RPMI8226 (cell line): Measurements from ENCODE around the gene BPIFB3.

Experiments
- DNase-seq: peaks from one replicate; pipeline ENCODE4 v3.0.0-alpha.2; 2015

Gene BPIFB3

GRCh38 chr20:33063271-33063670, 9.6 kb downstream of the BPIFB3 start:
- no peak for DNase-seq

GRCh38 chr20:33064572-33065287, 11.0 kb downstream of the BPIFB3 start:
- DNase-seq: no peak

DNA sequence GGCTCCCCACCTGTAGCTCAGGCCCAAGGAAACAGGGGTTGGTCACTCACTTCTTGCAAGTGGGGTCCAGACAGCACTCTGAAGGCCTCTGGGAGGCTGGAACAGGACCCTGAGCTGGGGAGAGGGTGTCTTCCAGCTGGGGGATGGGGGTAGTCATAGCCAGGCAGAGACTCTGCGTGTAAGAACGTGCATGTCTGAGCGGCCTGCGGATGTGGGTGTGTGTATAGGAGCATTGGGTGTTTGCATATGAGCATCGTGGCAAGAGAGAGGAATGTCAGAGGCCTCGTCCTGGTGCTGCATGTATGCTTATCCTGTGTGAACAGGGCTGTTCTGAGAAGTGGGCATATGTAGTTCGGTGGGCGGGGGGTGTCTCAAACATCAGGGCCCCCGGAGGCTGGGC, 12.1 kb downstream of the BPIFB3 start:
- DNase-seq: no peak

DNA sequence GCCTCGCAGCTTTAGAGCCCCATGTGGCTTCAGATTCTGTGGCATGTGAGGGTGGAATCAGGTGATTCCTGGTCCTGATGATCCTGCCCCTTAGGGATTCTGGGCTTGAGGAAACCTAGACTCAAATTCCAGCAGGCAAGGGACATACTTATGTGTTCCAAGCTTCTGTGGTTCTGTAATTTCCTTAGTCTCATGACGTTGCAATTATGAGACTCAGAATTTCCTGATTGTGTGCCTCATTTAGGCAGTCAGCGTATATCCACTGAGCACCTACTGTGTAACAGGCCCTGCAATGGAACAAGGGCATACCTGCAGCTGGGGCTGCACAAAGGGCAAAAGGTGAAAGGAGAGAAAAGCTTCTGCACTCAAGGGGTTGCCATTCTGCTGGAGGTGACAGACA, 14.1 kb downstream of the BPIFB3 start:
- DNase-seq: no peak

DNA sequence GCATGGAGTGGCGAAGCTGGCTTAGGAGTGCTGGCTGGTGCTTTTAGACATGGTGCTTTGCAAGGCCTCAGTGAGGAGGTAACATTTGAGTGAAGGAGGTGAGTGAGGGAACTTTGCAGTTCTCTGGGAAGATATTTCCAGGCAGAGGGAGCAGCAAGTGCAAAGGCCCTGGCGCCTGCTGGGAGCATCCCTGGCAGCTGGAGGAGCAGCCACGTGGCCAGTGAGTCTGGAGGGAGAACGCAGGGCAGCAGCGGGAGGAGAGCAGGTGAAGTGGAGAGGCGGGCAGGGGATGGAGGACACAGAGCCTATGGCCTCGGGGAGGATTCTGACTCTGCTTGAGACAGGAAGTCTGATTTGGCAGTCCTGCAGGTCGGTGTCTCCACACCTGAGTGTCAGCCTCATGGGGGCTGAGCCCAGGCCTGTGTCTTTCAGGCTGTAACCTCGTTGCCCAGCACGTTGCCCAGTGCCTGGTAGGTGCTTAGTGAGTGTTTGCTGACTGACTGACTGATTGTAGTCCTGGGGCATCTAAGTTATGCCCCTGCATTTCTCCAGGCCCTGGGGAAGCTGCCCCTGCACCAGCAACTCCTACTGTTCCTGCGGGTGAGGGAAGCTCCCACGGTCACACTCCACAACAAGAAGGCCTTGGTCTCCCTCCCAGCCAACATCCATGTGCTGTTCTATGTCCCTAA, 14.7 kb downstream of the BPIFB3 start:
- no peak for DNase-seq

DNA sequence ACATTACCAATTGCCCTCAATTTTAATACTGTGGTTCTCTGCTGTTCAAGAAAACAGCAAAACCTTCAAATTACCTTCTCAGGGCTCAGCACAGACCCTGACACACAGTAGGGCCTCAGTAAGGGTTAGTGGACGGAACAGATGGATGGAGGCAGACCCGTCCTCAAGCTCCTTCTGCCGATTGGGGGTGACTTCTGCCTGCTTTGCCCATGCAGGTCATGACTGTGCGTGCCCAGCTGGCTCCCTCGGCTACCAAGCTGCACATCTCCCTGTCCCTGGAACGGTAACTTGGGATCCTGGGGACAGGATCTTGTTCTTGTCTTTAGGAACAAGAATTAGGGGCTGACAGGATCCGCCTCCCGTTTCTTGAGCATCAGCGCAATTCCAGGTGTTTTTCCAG, 16.0 kb downstream of the BPIFB3 start:
- no peak for DNase-seq

DNA sequence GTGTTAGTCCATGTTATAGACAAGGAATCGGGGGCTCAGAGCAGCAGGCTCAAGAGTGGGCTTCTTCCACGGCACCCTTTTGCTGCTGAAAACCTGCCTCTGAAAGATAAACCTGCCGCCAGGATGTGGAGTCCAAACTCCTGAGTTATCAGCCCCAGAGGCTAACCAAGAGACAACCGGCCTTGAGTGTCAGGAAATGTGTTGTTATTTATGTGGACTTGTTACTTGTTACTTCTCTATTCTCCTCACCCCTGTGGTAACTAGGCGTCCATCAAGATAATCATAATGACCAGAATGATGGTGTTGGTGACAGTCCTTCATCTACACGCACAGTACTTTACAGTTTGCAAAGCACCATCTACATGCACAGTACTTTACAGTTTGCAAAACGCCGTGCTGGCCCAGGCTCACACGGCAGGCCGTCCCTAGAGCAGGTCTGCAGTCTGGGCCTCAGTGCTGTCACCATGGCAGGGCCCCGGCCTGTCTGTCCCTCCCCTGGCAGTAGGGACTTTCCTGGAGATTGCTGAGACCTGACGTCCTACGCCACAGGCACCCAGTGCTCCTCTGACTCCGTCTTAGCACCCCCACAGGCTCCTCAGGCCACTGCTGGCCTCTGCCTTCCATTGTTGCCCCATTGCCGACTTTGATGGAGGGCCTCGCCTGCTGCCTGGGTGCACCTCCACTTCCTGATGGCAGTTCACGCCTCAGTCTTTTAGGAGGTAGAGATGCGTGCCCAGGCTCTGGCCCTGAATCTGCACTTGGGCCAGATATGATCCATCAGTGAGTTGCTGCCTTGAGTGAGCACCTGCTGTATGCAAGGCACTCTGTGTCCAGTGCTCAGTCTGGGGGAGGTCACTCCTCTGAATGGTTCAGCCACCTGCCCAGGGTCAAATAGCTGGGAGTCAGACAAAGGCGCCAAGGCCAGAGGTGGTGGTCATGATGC, 16.7 kb downstream of the BPIFB3 start:
- no peak for DNase-seq

DNA sequence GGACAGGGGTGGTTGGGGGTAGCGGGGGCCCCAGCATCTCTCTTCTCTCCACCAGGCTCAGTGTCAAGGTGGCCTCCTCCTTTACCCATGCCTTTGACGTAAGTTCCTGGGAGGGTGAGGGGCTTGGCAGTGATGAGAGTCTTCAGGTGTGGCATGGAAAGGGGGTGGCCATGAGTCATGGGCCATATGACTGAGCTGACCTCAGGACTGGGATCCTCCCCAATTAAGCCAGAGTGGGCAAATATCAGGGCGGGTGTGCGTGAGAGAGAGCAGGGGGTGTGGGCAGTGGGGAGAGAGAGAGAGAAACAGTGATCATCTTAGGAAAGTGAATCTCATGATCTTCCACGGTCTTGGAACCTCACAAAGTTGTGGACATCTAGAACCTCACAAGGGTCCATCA, 17.5 kb downstream of the BPIFB3 start:
- DNase-seq: no peak

DNA sequence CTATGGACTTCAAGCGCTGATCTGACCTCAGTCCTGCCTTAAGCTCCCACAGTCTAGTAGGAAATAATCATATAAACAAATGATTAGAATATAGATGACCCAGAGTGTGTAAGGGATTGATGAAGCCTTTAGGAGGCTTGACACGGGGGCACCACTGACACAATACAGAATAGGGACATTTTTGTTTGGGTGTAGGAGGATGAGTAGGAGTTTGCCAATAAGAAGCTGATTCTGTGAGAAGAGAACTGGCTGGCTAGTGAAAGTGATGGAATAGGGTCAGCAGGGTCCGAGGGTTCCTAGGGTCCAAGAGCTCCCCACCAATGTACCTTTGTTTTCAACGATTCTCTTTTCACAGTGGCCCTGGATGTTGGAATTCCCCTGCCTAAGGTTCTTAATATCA, 18.7 kb downstream of the BPIFB3 start:
- no peak for DNase-seq

DNA sequence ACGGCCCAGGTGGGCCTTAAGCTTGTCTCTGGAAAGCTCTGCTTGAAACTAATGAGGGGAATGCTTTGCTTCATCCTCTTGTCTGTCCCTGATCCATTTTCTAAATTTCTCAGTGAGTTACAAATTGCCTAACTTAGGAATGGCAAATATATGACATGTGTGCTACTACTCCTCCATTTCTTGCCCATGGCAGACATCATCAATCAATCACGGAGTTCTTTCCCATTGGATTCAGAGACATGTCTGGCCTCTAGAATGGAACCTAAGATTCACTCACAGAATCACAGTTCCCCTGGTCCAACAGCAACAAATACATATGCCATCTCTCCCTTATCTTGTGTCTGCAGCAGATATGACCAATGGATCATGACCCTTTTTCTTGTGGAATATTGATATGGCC, 19.1 kb downstream of the BPIFB3 start:
- DNase-seq: no peak

DNA sequence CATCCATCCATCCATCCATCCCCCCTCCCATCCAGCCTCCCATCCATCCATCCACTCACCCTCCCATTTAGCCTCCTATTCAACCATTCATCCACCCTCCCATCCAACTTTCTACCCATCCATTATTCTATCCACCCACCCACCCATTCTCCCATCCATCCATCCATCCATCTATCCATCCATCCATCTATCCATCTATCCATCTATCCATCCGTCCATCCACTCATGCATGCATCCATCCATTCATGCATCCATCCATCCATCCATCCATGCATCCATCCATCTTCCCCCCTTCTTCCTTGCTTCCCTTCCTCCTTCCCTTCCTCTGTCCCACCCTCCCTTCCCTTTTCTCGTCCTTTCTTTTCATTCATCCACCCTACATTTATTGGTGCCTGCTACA, 21.0 kb downstream of the BPIFB3 start:
- no peak for DNase-seq

DNA sequence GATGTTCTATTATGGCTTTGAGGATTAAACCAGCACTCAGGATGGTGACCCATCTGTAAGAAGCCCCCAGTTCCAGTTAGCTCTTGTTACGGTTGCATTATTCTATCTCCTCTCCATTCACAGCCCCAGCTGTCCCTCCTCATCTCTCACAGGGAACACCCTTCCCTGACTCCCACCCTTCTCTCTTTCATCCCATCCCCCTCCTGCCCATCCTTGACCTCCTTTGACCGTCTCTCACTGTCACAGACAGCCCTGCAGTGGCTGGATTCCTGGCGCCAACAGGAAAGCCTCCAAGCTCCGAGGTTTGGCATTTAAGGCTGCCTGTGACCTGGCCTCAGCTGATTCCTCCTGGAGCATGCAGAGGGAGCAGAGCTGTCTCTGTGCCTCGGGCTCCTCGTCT, 21.6 kb downstream of the BPIFB3 start:
- DNase-seq: no peak

DNA sequence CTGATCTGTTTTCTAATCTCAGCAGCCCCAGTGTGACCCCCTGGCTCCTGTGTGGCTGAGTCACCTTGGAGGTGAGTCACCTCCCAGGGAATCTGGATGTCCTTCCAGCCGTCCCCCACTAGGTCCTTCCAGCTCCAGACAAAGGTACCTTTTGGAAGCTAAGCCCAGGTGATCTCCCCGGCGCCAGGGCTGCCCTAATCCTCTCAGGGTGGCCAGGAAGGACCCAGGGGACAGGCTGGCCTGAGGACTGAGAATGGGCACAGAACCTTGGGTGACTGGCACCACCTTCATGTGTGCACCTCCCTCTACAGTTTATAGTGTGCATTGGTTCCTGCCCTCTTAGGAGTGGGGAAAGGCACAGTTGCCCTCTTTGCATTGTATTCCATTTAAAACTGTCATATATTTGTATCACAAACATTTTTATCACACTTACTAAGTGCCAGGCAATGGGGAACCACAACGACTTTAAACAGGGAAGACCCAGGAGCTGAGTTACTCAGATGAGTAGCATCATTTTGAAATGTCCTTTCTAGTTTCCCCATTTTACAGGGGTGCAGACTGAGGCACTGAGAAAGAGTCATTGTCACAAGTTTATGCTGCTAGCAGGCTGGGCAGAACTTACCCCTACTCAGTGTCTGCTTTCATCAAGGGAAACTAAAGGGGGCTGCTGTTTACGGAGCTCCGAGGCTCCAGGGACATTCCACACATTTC, 23.1 kb downstream of the BPIFB3 start:
- DNase-seq: peak; percentile 28

GRCh38 chr20:33079259-33079658, 25.6 kb downstream of the BPIFB3 start, which contains the start of gene BPIFB4:
TSS of gene BPIFB4 (plus strand) at chr20:33079643. CDS start at chr20:33081527, 1,884 bp downstream.
- DNase-seq: peak; percentile 7

- DNase-seq: no peak
These were observed 27.9 kb downstream of the BPIFB3 start for GRCh38 chr20:33081411-33082154.

GRCh38 chr20:33082546-33082945, 28.8 kb downstream of the BPIFB3 start:
- DNase-seq: no peak

DNA sequence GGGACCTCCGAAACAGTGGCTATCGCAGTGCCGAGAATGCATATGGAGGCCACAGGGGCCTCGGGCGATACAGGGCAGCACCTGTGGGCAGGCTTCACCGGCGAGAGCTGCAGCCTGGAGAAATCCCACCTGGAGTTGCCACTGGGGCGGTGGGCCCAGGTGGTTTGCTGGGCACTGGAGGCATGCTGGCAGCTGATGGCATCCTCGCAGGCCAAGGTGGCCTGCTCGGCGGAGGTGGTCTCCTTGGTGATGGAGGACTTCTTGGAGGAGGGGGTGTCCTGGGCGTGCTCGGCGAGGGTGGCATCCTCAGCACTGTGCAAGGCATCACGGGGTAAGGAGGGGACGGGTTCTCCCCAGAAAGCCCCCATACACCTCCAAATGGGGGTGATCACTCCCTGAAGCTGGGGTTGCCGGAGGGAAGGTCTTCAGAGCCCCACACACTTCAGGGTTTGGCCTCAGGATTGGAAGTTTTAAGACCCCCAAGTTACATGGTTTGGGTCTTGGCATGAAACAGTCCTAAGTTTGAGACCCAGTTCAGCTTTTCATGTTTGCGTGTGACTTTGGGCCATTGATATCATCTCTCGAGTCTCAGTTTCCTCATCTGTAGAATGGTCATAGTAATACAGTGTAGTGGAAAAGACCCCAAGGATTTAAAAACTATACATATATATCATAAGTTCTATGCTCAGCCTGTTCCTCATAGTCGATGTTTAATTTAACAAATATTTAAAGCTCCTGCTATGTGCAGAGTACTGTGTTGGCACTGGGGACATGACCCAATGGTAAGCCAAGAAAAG, 30.0 kb downstream of the BPIFB3 start:
- no peak for DNase-seq

DNA sequence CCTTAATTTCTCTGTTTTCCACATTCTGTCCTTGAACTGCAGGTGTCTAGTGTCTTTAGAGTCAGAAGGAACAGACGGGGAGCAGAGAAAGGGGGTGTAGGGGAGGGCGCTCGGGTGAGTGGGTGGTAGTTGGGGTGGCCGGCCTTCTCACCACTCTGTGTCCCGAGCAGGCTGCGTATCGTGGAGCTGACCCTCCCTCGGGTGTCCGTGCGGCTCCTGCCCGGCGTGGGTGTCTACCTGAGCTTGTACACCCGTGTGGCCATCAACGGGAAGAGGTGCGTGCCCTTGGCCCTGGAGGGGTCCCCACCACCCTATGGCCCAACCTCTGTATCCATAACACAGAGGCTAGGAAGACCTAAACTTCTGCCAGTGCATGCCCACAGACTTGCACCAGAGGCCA, 31.0 kb downstream of the BPIFB3 start:
- DNase-seq: no peak

DNA sequence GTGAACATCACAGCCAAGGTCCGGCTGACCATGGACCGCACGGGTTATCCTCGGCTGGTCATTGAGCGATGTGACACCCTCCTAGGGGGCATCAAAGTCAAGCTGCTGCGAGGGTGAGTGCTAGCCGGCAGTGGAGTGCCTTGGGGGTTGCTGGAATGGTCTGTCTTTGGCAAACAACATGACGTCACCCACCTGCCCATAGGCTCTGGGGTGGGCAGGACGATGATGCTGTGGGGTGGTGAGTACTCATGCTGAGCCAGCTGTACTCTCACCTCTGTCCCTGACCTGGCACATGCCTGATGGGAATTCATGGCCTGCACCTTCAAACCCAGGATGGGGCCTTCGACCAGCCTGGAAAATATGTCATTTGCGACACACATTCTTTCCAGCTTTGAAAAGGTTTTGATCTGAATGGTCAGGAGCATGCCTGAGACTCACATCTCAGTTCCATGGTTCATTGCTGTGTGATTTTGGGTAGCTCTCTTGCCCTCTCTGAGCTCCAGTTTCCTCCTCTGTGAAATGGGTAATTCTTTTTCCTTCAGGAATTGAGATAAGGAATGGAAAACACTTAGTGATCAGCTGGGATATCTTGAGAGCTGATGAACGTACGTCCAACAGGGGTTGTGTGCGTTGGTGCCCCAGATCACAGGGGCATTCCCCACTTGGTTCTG, 32.5 kb downstream of the BPIFB3 start:
- DNase-seq: no peak

DNA sequence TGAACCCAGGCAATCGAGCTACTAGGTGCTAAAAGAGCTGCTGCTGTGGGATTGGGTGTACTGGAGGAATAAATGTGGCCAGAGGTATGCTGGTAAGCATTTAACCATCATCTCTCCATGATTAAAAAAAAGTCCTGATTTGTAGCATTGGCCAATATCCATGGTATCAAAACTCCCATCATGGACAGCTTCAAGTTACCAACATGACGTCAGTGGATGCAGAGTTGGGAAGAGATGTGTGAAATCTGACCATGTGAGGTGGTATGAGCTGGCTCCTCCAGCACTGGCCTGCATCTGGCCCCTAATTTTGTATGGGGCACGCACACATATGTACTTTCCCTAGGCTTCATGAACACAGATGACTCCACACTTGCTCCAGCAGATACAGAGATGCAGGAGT, 37.4 kb downstream of the BPIFB3 start:
- DNase-seq: no peak

GRCh38 chr20:33091693-33092092, 38.0 kb downstream of the BPIFB3 start:
- no peak for DNase-seq
